Gastrocnemius medialis (tissue), 4 donors: ENCODE results near the gene MSL2.
"Not testable (repeated sequence)": the region's sequence is repeated elsewhere in the genome, so short reads cannot be mapped to it uniquely, and the experiment has no call there.

Experiments used
- POLR2A ChIP-seq, 2 donors: fragments of 450-650 bp; IDR thresholded peaks; one replicate each; pipeline ENCODE4 v1.6.1; 2017; ENCODE audit warnings: antibody characterized with exemption in 2 of 2, mild to moderate bottlenecking in 2 of 2, moderate library complexity in 2 of 2
- TF ChIP-seq, protein P1 (sequence below), 5 experiments: fragments of 450-650 bp in 3 of 5; fragments of 200-600 bp in 2 of 5; sonication (generic) in 2 of 5; IDR thresholded peaks in 4 of 5; conservative IDR thresholded peaks in 1 of 5; 1 replicate in 4 of 5; 2 replicates in 1 of 5; pipeline ENCODE4 v1.5.1; 2016 to 2019; ENCODE audit warnings: antibody characterized with exemption in 5 of 5, mild to moderate bottlenecking in 3 of 5, moderate library complexity in 3 of 5

DNA sequence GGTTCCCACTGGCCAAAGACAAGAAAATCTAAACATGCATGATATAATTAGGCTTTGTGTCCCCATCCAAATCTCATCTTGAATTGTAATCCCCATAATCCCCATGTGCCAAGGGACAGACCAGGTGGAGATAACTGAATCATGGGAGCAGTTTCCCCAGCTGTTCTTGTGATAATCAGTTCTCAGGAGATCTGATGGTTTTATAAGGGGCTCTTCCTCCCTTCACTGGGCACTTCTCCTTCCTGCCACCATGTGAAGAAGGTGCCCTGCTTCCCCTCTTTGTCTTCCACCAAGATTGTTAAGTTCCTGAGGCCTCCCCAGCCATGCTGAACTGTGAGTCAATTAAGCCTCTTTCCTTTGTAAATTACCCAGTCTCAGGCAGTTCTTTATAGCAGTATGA lies 32.5 kb downstream of the MSL2 start:
- TF ChIP-seq, protein P1, sequence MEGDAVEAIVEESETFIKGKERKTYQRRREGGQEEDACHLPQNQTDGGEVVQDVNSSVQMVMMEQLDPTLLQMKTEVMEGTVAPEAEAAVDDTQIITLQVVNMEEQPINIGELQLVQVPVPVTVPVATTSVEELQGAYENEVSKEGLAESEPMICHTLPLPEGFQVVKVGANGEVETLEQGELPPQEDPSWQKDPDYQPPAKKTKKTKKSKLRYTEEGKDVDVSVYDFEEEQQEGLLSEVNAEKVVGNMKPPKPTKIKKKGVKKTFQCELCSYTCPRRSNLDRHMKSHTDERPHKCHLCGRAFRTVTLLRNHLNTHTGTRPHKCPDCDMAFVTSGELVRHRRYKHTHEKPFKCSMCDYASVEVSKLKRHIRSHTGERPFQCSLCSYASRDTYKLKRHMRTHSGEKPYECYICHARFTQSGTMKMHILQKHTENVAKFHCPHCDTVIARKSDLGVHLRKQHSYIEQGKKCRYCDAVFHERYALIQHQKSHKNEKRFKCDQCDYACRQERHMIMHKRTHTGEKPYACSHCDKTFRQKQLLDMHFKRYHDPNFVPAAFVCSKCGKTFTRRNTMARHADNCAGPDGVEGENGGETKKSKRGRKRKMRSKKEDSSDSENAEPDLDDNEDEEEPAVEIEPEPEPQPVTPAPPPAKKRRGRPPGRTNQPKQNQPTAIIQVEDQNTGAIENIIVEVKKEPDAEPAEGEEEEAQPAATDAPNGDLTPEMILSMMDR (IDR thresholded peaks at IDR 0.05 in 4 of 5, conservative IDR thresholded peaks at IDR 0.05 in 1 of 5): not testable (repeated sequence)
- TF ChIP-seq POLR2A (IDR thresholded peaks at IDR 0.05): not testable (repeated sequence)
